Spleen (tissue), 7 donors: ENCODE data around the gene MOXD1.

Experiments used
- CTCF ChIP-seq, 11 experiments: fragments of 200-600 bp in 7 of 11; fragments of 450-650 bp in 4 of 11; sonication (generic) in 4 of 11; IDR thresholded peaks in 8 of 11; conservative IDR thresholded peaks in 3 of 11; 1 replicate in 7 of 11; 2 replicates in 4 of 11; pipeline versions ENCODE4 v1.4.0 to v1.8.0; 2016 to 2021; ENCODE audit warnings: antibody characterized with exemption in 11 of 11, inconsistent platforms in 4 of 11, mild to moderate bottlenecking in 1 of 11
- POLR2A ChIP-seq, 3 donors: fragments of 450-650 bp; IDR thresholded peaks; one replicate each; pipeline ENCODE4 v1.5.1; 2017; ENCODE audit warnings: antibody characterized with exemption in 3 of 3, mild to moderate bottlenecking in 1 of 3
- donor health status: DM: no; HTN: no; CAD: no; lungs with moderate emphysema.
- donor health status: DM: no; HTN: no; CAD: no.
- donor health status: DM: no; HTN: no; CAD: no.

GRCh38 chr6:132401618-132402285 lies 477 bp upstream of the MOXD1 start:
- no peak for TF ChIP-seq POLR2A (IDR thresholded peaks at IDR 0.05)
- no peak for TF ChIP-seq CTCF (IDR thresholded peaks at IDR 0.05 in 8 of 11, conservative IDR thresholded peaks at IDR 0.05 in 3 of 11)
